Ovary (tissue), 9 donors: ENCODE results near the gene MYL2. TPM values are rescaled to one million over a fixed set of nuclear protein-coding genes. Genes with fewer than 3 reads are reported as not detected.

Source experiments
- DNase-seq, 5 donors: peaks; one replicate each; pipeline ENCODE4 v3.0.0-alpha.2; 2019 to 2020
- H3K27ac ChIP-seq, 2 donors: fragments of 200-600 bp; one replicate each; pipeline versions ENCODE4 v1.5.1 to v1.8.0; 2019 to 2022
- H3K27me3 ChIP-seq: fragments of 200-600 bp; one replicate; pipeline ENCODE4 v1.8.0; 2022
- H3K36me3 ChIP-seq: fragments of 200-600 bp; sonication (generic); one replicate; pipeline ENCODE4 v1.5.1; 2019
- H3K4me1 ChIP-seq: one replicate; pipeline ENCODE4 v1.8.1; 2013; ENCODE audit warnings: mild to moderate bottlenecking, moderate library complexity; ENCODE audit not compliant: insufficient read depth
- H3K4me3 ChIP-seq: fragments of 200-600 bp; sonication (generic); one replicate; pipeline ENCODE4 v1.5.1; 2017
- H3K9me3 ChIP-seq, 2 donors: fragments of 200-600 bp in 1 of 2; sonication (generic) in 1 of 2; one replicate each; pipeline versions ENCODE4 v1.5.1 to v1.8.1; 2013 to 2019; ENCODE audit warnings: mild to moderate bottlenecking in 1 of 2, moderate library complexity in 1 of 2
- EP300 ChIP-seq: sonication (generic); formaldehyde crosslinking; IDR thresholded peaks from one replicate; pipeline ENCODE4 v1.6.1; 2017; ENCODE audit warnings: antibody characterized with exemption
- POLR2A ChIP-seq: fragments of 450-650 bp; IDR thresholded peaks from one replicate; pipeline ENCODE4 v1.6.1; 2017; ENCODE audit warnings: antibody characterized with exemption, mild to moderate bottlenecking, moderate library complexity
- WGBS, 3 donors: extraction: QIAGEN DNeasy Blood & Tissue Kit in 1 of 3; methylation state at CpG; one replicate each; pipeline versions ENCODE4 v1.1.5 to v1.1.7; 2013 to 2017; 5-methylcytosine and 5-hydroxymethylcytosine counted together
- intact Hi-C, 4 donors: fragments of 100-400 bp; cut with DNase I; formaldehyde crosslinking; loops; one replicate each; pipeline versions ENCODE4 v1.11.0 to v1.15.1; 2022 to 2023
- polyA plus RNA-seq, 2 donors: library from polyadenylated mRNA; stranded (reverse); fragments of 200-250 nt in 1 of 2; fragments of 350-450 nt in 1 of 2; fragmentation: Illumina TruSeq in 1 of 2; extraction: RNeasy Lipid Tissue Mini Kit (QIAGEN cat#74804) in 1 of 2; gene quantifications; one replicate each; pipeline ENCODE4 v1.2.3, GENCODE V29; 2013 to 2014
- total RNA-seq, 7 donors: library from RNA; depleted of rRNA in 2 of 7; stranded (reverse); fragments of >200 nt in 2 of 7; fragmentation: NEBNext Ultra II Directional in 3 of 7; extraction: Animal tissue kit (Norgen Biotek cat#: 25700) in 3 of 7; gene quantifications; one replicate each; pipeline versions ENCODE4 v1.1.0 to v1.2.4, GENCODE V29; 2016 to 2023
- TF ChIP-seq, protein P1 (sequence below), 3 donors: fragments of 450-650 bp in 2 of 3; fragments of 200-600 bp in 1 of 3; IDR thresholded peaks; one replicate each; pipeline versions ENCODE4 v1.5.1 to v1.8.0; 2016 to 2022; ENCODE audit warnings: antibody characterized with exemption in 3 of 3, mild to moderate bottlenecking in 1 of 3
- donor health status: DM: no; HTN: no; CAD: no; lungs with moderate emphysema.
- donor health status: DM: no; HTN: no; CAD: no.
- donor health status: Bipolar disorder and iron deficiency.
- donor health status: DM: yes; HTN: yes; CAD: no.
- donor health status: DM: no; HTN: no; CAD: no.
- donor health status: DM: yes; HTN: yes; CAD: no.

Gene MYL2
- total and polyA plus RNA-seq, 9 donors, result 1.4 to 2.9 (median 1.6) TPM; not detected in 5

DNA sequence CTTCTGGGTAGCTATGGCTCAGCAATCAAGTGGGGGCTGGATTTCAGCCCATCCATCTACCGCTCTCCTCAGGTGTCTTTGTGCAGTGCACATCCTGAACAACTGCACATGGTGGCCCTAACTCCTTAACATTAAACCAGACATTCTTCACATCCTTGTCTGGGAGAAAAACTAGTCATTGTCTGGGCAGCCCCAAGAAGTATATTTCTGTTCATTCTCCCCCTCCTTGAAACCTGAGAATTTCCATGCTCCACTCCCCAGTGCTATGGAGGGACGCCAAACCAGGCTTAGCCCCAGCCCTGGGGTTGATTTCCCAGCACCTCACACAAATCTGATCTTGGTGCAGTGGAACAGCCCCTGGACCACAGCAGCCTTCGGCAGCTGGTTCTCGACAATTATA, 13.4 kb downstream of the MYL2 start:
- H3K27me3 ChIP-seq, result no peaks in the 10 kb centered on the region
- DNase-seq, result no peak
- no peak overlapping the region for H3K27ac ChIP-seq
- H3K4me3 ChIP-seq, result no peak overlapping the region
- intact Hi-C loops, result no loop called here
- WGBS, 3 donors, result 70 to 71% (median 71%) methylated on average over 4 of the region's 4 CpGs
- no peaks in the 10 kb centered on the region for H3K4me1 ChIP-seq
- TF ChIP-seq POLR2A (no peak), EP300 (no peak)
- TF ChIP-seq, protein P1, sequence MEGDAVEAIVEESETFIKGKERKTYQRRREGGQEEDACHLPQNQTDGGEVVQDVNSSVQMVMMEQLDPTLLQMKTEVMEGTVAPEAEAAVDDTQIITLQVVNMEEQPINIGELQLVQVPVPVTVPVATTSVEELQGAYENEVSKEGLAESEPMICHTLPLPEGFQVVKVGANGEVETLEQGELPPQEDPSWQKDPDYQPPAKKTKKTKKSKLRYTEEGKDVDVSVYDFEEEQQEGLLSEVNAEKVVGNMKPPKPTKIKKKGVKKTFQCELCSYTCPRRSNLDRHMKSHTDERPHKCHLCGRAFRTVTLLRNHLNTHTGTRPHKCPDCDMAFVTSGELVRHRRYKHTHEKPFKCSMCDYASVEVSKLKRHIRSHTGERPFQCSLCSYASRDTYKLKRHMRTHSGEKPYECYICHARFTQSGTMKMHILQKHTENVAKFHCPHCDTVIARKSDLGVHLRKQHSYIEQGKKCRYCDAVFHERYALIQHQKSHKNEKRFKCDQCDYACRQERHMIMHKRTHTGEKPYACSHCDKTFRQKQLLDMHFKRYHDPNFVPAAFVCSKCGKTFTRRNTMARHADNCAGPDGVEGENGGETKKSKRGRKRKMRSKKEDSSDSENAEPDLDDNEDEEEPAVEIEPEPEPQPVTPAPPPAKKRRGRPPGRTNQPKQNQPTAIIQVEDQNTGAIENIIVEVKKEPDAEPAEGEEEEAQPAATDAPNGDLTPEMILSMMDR (IDR thresholded peaks at IDR 0.05), result no peak
- no peaks in the 10 kb centered on the region for H3K36me3 ChIP-seq
- no peaks in the 10 kb centered on the region for H3K9me3 ChIP-seq

DNA sequence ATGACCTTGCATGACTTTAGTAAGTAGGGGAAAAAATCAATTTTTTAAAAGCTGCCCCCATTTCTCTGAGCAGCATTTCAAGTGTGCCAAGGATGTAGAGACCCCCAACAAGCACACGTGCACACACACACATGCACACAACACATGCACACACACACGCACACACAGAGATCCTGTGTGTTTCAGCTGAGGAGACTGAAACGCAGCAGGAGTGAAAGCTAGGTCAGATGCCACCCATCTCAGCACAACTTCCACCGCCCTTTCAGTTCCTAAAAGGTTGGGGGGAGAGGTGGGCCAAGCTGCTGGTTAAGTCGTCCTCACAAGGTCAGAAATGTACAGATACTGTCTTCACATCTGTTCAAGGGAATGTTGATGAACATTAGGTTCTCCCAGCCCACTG, 13.9 kb downstream of the MYL2 start:
- H3K27ac ChIP-seq, result no peak overlapping the region
- no peaks in the 10 kb centered on the region for H3K36me3 ChIP-seq
- TF ChIP-seq, protein P1 (IDR thresholded peaks at IDR 0.05), result no peak
- TF ChIP-seq POLR2A (no peak), EP300 (no peak)
- WGBS, 3 donors, result 58 to 68% (median 58%) methylated on average over 5 of the region's 5 CpGs
- no peaks in the 10 kb centered on the region for H3K27me3 ChIP-seq
- no peaks in the 10 kb centered on the region for H3K9me3 ChIP-seq
- no peaks in the 10 kb centered on the region for H3K4me1 ChIP-seq
- no peak for DNase-seq
- H3K4me3 ChIP-seq, result no peak overlapping the region
- intact Hi-C loops, result no loop called here

DNA sequence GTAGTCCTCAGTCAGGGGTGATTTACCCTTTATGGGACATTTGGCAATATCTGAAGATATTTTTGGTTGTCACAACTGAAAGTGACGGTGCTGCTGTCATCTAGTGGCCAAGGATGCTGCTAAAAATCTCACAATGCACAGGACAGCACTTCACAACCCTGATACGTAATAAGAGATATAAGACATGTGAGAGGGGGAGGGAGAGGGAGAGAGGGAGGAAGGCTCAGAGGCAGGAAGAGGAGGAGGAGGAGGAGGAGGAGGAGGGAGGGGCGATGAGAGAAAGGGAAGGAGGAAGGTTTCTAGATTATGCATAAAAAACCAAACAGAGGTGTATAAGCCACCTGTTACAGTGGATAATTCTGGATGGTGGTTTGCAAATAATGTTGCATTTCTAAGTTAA, 14.3 kb downstream of the MYL2 start:
- no peak for DNase-seq
- H3K27ac ChIP-seq, result no peak overlapping the region
- no peaks in the 10 kb centered on the region for H3K4me1 ChIP-seq
- TF ChIP-seq, protein P1 (IDR thresholded peaks at IDR 0.05), result no peak
- no peak for TF ChIP-seq EP300
- no peak for TF ChIP-seq POLR2A
- 19 to 24% (median 21%) methylated on average over 3 of the region's 3 CpGs for WGBS, 3 donors
- H3K36me3 ChIP-seq, result no peaks in the 10 kb centered on the region
- no peaks in the 10 kb centered on the region for H3K9me3 ChIP-seq
- intact Hi-C loops, result no loop called here
- H3K27me3 ChIP-seq, result no peaks in the 10 kb centered on the region
- H3K4me3 ChIP-seq, result no peak overlapping the region

DNA sequence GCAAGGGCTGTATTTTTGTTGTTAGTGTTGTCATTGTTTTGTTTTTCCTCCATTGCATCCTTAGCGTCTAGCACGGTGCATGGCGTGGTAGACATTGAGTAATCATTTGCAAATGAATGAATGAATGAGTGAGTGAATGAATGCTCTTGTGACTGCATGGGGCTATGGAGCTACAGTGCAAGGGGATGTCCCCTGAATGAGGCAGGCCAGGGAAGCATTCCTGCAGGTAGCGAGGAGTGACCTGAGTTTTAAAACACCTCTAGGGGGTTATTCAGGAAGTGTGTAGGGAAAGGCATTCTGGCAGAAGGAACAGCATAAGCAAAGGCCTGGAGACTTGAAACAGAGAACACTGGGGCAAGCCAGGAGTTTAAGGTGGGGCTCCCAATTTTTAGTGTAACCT, 16.9 kb downstream of the MYL2 start:
- 91 to 99% (median 93%) methylated on average over 4 of the region's 4 CpGs for WGBS, 3 donors
- no peak for DNase-seq
- no peaks in the 10 kb centered on the region for H3K9me3 ChIP-seq
- TF ChIP-seq, protein P1 (IDR thresholded peaks at IDR 0.05), result no peak
- TF ChIP-seq EP300, result no peak
- TF ChIP-seq POLR2A, result no peak
- intact Hi-C loops, result no loop called here
- H3K36me3 ChIP-seq, result no peaks in the 10 kb centered on the region
- H3K4me3 ChIP-seq, result no peak overlapping the region
- H3K27ac ChIP-seq, result no peak overlapping the region
- no peaks in the 10 kb centered on the region for H3K4me1 ChIP-seq
- H3K27me3 ChIP-seq, result no peaks in the 10 kb centered on the region

DNA sequence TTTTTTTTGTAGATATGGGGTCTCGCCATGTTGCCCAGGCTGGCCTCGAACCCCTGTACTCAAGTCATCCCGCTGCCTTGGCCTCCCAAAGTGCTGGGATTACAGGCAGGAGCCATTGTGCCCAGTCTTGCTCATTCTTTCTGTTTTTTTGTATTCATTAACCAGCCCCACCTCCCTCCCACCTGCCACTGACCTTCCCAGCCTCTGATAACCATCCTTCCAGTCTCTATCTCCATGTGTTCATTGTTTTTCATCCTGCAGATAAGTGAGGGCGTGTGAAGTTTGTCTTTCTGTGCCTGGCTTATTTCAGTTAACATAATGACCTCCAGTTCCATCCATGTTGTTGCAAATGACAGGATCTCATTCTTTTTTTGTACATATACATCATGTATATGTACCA, 19.0 kb downstream of the MYL2 start:
- Histone ChIP-seq H3K9me3 (no peaks in the 10 kb centered on the region), H3K27ac (no peak overlapping the region), H3K4me3 (no peak overlapping the region), H3K27me3 (no peaks in the 10 kb centered on the region), H3K4me1 (no peaks in the 10 kb centered on the region), H3K36me3 (no peaks in the 10 kb centered on the region)
- DNase-seq, result no peak
- intact Hi-C loops, result no loop called here
- 64 to 82% (median 70%) methylated on average over 4 of the region's 4 CpGs for WGBS, 3 donors
- TF ChIP-seq EP300, result no peak
- TF ChIP-seq, protein P1 (IDR thresholded peaks at IDR 0.05), result no peak
- TF ChIP-seq POLR2A, result no peak
